HG03521 (cell line): ENCODE measurements around the gene WWOX.
A peak's percentile ranks its signal among the peaks of the same experiment; 100 is the strongest.
"Not testable (repeated sequence)": the region's sequence is repeated elsewhere in the genome, so short reads cannot be mapped to it uniquely, and the experiment has no call there.

Source experiments
- ATAC-seq: cut with Tn5 transposase; IDR thresholded peaks from one replicate; pipeline ENCODE4 v1.9.1; 2021; ENCODE audit warnings: mild to moderate bottlenecking, moderate library complexity; ENCODE audit not compliant: unreplicated experiment

The WWOX gene

GRCh38 chr16:78513838-78514237 lies 414.4 kb downstream of the WWOX start:
- ATAC-seq: no peak

DNA sequence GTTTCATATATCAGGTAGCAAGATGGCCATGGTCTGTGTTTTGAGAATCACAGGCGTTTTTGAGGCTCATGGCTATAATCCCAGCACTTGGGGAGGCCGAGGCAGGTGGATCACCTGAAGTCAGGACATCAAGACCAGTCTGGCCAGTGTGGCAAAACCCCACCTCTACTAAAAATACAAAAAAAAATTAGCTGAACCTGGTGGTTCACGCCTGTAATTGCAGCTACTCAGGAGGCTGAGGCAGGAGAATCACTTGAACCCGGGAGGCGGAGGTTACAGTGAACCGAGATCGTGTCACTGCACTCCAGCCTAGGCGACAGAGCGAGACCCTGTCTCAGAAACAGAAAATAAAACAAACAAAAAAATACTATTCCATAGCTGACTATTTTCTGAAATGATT lies 415.4 kb downstream of the WWOX start:
- ATAC-seq: not testable (repeated sequence)

GRCh38 chr16:78515421-78515820 lies 416.0 kb downstream of the WWOX start:
- ATAC-seq: no peak

DNA sequence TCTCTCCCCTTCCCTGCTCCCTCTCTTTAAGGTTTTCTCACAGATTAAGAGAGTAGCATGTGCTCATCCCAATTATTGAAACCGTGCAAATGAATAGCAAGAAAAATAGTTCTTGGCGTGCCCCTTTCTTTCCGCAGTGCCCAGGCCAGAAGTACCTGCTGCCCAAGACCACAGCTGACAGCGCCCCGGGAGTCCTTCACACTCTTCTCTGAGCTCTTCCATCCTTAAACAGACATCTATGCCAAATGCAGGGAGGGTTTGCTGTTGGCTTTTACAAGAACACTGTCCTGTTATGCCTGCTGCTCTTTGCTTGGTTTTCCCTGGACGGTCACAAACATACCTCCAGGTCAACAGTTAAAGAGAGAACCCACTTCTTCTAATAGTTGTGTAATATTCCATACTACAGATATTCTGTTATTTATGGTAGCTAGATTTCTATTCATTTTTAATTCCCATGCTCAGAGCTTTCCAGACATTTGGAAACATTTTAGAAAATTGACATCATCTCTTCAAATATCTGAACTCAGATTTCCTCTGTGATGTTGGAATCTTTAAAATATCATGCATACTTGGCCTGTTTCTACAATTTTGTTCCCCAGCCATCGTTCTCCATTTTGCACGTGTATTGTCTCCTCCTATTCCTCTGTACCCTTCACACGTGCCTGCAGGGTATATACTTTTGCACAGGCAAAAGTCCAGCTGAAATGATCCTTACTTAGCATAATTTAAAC lies 416.7 kb downstream of the WWOX start:
- ATAC-seq: no peak

DNA sequence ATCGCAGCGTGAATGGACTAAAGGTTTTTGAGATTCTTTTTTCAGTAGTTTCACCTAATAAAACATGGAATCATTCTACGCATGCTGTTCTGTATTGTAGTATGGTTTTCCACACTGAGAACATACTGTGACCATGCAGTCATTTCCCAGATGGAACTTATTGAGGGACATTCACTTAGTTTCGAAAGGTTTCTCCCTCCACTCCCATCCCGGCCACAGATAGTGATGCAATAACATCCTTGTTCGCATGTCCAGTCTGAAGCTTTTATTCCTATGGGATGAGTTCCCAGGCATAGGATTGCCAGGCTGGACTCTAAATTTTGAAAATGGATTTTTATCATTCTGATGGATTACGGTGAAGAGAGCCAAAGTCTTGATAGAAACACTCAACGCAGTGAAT lies 420.4 kb downstream of the WWOX start:
- no peak for ATAC-seq

GRCh38 chr16:78520470-78520869 lies 421.0 kb downstream of the WWOX start:
- ATAC-seq: no peak

GRCh38 chr16:78522327-78522726 lies 422.9 kb downstream of the WWOX start:
- ATAC-seq: peak; percentile 51

DNA sequence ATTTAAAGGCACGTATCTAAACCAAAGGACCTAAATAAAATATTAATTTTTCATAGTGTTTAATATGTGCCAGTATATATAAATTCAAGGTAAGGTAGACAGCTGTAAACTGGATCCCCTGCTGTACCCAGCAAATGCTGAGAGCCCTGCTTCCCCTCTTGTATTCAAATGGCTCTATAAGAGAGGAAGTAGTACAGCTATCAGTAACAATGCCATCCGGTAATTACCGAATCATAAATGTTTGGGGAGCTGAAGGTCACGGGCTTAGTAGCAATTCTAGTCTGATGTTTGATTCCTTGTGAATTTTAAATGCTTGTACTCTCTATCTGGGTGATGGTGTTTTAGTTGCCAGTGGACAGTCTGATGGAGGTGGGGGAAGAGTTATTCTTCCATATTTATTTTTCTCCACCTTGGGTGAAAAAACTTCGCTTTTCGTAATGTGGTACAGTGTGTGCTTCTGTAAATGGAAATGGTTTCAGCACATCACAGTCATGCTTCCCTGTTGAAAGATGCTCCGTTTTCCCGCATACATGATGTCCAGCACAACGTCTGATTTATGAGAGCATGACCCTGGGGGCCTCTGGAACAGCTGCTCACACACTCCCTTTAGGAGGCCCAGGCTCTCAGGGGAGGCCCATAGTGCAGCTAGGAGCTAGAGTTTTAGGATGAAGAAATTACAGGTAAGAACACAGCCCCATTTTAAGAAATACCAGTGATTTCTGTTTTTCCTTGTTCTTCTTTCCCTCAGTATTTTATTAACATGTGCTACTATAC lies 423.9 kb downstream of the WWOX start:
- ATAC-seq: no peak

DNA sequence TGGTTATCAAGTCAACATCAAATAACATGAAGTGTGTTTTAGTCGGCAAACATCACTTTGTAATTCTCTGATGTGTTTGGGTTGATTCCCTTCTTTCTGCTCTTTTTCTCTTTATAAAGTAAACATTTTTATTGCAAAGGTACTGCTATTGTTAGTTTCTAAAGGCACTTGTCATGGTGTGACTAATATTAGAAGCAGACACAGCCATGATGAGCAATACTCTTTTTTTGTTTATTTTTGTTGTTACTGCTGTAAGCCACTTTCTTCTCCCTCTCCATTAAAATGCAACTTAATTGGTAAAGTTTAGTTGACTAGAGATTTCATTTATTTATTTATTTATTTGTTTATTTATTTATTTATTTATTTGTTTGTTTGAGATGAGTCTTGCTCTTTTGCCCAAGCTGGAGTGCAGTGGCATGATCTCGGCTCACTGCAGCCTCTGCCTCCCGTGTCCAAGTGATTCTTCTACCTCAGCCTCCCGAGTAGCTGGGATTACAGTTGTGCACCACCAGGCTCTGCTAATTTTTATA lies 424.7 kb downstream of the WWOX start:
- ATAC-seq: no peak

GRCh38 chr16:78528265-78528664 lies 428.8 kb downstream of the WWOX start:
- ATAC-seq: no peak

DNA sequence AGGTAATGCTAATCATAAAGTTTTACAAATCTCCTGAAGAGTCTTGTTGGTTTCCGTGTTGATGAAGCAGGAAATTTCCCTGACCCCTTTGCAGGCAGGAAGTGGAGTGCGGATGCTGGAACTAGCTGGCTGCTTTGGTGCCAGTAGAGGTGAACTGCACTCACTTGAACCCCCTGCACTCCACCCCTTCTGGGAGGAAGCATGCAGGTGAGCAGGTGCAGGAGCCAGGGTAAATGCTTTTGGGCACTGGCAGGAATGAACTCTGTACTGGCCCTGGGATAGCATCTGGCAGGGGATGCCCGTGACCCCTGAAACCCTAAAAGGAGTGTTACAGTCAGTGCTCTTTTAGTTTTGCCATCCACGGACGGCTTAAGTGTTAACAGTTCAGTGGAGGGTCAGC lies 430.4 kb downstream of the WWOX start:
- ATAC-seq: no peak

- no peak for ATAC-seq
Observed at GRCh38 chr16:78530283-78530682, 430.8 kb downstream of the WWOX start.

- no peak for ATAC-seq
Observed at GRCh38 chr16:78535098-78535497, 435.6 kb downstream of the WWOX start.

DNA sequence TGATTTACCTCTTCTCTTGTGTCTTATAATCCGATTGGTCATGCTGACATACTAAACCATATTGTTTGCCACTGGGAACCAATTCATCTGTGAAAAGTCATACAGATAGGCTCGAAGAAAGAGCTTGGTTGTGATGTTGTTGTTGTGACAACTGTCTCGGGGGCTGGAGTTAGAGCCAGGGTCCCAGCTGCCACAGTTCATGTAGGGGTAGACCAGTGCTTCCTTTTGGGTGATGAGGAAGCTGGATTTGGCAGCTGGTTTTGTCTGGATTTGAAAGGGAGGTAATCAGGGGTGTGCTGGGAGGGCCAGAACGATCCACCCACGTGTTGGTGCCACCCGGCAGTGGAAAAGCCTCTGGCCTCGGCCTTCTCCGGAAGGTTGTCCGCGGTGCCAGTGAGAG lies 438.1 kb downstream of the WWOX start:
- ATAC-seq: no peak

GRCh38 chr16:78538292-78538691 lies 438.8 kb downstream of the WWOX start:
- no peak for ATAC-seq

- no peak for ATAC-seq
Observed at GRCh38 chr16:78538919-78539318, 439.5 kb downstream of the WWOX start.

DNA sequence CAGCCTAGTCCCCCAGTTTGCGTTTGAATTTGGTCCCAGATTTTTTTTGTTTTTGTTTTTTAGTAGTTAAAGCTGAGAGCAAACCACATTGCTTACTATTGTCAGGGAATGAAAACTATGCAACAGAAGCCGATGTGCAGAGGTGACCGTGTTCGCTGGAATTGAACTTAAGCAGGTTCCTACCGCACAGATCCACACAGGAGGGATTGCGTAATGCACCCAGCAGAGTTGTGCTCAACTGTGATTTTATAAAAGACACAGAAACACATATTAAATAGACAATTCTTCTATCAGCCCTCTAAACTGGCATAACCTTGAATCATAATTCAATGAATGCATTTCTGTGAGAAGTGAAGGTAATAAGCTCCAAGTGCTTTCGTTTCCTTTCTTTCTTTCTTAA lies 443.0 kb downstream of the WWOX start:
- ATAC-seq: no peak

GRCh38 chr16:78543023-78543422 lies 443.6 kb downstream of the WWOX start:
- ATAC-seq: no peak

DNA sequence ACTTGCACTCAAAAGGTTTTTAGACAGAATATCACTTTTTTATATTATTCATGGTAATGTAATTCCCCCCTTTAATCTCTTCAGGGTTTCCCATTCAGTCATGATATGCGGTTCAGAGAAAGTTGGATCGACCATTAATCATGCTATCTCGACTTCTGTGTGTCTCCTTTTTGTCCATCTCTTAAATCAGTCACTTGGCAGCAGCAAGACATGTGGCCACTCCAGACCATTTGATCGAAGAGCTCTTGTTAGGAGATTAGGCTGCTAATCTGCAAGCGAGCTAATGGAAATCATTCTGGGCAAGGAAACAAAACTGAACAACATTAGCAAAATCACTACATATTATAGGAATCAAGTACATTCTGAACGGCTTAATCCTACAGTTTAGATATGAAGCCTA lies 449.9 kb downstream of the WWOX start:
- no peak for ATAC-seq

GRCh38 chr16:78551487-78552085 lies 452.1 kb downstream of the WWOX start:
- ATAC-seq: no peak

- no peak for ATAC-seq
Observed at GRCh38 chr16:78552106-78552675, 452.7 kb downstream of the WWOX start.
